Measurements from ENCODE around the gene POLR1E. TPM values are rescaled to one million over a fixed set of nuclear protein-coding genes. Genes with fewer than 3 reads are reported as not detected.
"Not testable (repeated sequence)": the region's sequence is repeated elsewhere in the genome, so short reads cannot be mapped to it uniquely, and the experiment has no call there.

Gene POLR1E
- total RNA-seq, 1 donor from 2014 or later, result 21.9 TPM

DNA sequence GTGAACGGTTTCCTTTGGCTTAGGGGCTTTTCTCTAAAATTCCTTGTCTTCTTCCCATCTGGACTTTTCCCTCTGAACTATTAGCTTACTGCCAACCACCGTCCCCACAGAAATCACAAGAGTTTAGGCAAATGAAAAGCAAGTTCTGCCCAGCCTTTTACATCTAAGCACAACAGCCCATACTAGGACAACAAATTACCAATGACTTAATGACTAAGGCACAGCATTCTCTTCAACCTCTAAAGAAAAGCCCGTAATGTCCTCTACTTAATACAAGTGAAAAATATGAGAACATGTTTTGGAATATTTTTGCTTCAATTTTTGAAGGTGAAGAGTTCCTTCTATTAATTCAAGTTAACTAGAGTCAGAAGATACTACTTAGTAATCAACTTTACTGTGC lies 21.7 kb upstream of the POLR1E start:
- H3K27me3 Mint-ChIP-seq (ENCODE audit: unreplicated experiment), result no peaks in the 10 kb centered on the region
- H3K4me1 Mint-ChIP-seq (ENCODE audit: unreplicated experiment), result peaks cover 40% of the 10 kb centered on the region
- peak overlapping the region; percentile 90 for H3K4me3 Mint-ChIP-seq (ENCODE audit: unreplicated experiment)
- no peaks in the 10 kb centered on the region for H3K9me3 Mint-ChIP-seq (ENCODE audit: unreplicated experiment)
- DNase-seq (ENCODE audit: extremely low spot score, unreplicated experiment), result no peak
- no peak for TF ChIP-seq CTCF (IDR thresholded peaks at IDR 0.05)
- H3K36me3 Mint-ChIP-seq (ENCODE audit: unreplicated experiment), result peaks cover 7% of the 10 kb centered on the region
- H3K27ac Mint-ChIP-seq (ENCODE audit: unreplicated experiment), result peak overlapping the region; percentile 98

DNA sequence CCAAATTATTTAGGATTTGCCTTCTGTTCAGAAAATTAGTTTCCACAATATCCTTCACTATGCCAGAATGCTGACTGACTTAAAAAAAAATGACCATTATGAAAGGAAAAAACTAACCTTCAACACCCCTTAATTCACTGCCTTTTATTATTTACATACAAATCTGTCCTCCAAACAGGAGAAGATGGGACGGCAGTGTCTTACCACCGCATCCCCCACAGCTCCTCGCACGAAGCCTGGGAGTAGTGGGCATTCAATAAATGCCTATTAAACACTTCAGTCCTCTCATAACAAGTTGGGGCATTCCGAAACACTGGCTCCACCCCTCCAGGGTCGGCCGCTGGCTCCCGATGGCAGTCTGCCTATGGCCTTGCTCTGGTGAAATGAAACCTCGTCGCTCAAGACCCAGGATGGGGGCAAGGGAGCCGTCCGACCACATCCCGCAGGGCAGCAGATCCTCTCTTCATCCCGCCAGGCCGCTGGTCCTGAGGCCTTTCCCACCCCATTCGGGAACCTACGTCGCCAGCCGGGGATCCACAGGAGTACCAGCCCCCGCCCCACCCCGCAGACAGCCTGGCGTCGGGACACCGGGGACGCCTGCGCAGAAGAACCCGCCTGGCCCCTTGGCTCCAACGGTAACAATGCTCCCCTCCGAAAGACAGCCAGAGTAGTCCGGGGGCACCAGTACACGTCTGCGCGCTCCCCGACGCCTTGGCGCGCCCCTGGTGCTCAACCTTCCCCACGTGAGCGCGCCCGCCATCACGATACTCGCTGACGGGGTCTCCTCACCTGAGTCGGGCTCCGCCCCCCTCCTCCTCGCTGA lies 21.1 kb upstream of the POLR1E start:
- peaks cover 38% of the 10 kb centered on the region for H3K4me1 Mint-ChIP-seq (ENCODE audit: unreplicated experiment)
- H3K27me3 Mint-ChIP-seq (ENCODE audit: unreplicated experiment), result no peaks in the 10 kb centered on the region
- H3K4me3 Mint-ChIP-seq (ENCODE audit: unreplicated experiment), result peak overlapping the region; percentile 90
- no peak for TF ChIP-seq CTCF (IDR thresholded peaks at IDR 0.05)
- peak overlapping the region; percentile 98 for H3K27ac Mint-ChIP-seq (ENCODE audit: unreplicated experiment)
- H3K9me3 Mint-ChIP-seq (ENCODE audit: unreplicated experiment), result no peaks in the 10 kb centered on the region
- peak; percentile 91 for DNase-seq (ENCODE audit: extremely low spot score, unreplicated experiment)
- peaks cover 7% of the 10 kb centered on the region for H3K36me3 Mint-ChIP-seq (ENCODE audit: unreplicated experiment)

GRCh38 chr9:37465249-37466036 lies 20.3 kb upstream of the POLR1E start, which contains the start of gene ZBTB5:
Gene ZBTB5 (minus strand): TSS chr9:37465450. CDS start chr9:37442551, 22,899 bp downstream.
- peaks cover 38% of the 10 kb centered on the region for H3K4me1 Mint-ChIP-seq (ENCODE audit: unreplicated experiment)
- peak; percentile 100 for DNase-seq (ENCODE audit: extremely low spot score, unreplicated experiment)
- H3K27ac Mint-ChIP-seq (ENCODE audit: unreplicated experiment), result peak within 1 kb of the TSS; percentile 98
- H3K36me3 Mint-ChIP-seq (ENCODE audit: unreplicated experiment), result peaks cover 7% of the 10 kb centered on the region
- no peak for TF ChIP-seq CTCF (IDR thresholded peaks at IDR 0.05)
- no peaks in the 10 kb centered on the region for H3K9me3 Mint-ChIP-seq (ENCODE audit: unreplicated experiment)
- H3K4me3 Mint-ChIP-seq (ENCODE audit: unreplicated experiment), result peak within 1 kb of the TSS; percentile 90
- H3K27me3 Mint-ChIP-seq (ENCODE audit: unreplicated experiment), result no peaks in the 10 kb centered on the region

GRCh38 chr9:37466037-37466709 lies 19.6 kb upstream of the POLR1E start:
- DNase-seq (ENCODE audit: extremely low spot score, unreplicated experiment), result peak; percentile 94
- peak overlapping the region; percentile 90 for H3K4me3 Mint-ChIP-seq (ENCODE audit: unreplicated experiment)
- peaks cover 35% of the 10 kb centered on the region for H3K4me1 Mint-ChIP-seq (ENCODE audit: unreplicated experiment)
- peaks cover 5% of the 10 kb centered on the region for H3K36me3 Mint-ChIP-seq (ENCODE audit: unreplicated experiment)
- no peak for TF ChIP-seq CTCF (IDR thresholded peaks at IDR 0.05)
- peak overlapping the region; percentile 98 for H3K27ac Mint-ChIP-seq (ENCODE audit: unreplicated experiment)
- no peaks in the 10 kb centered on the region for H3K27me3 Mint-ChIP-seq (ENCODE audit: unreplicated experiment)
- H3K9me3 Mint-ChIP-seq (ENCODE audit: unreplicated experiment), result no peaks in the 10 kb centered on the region

DNA sequence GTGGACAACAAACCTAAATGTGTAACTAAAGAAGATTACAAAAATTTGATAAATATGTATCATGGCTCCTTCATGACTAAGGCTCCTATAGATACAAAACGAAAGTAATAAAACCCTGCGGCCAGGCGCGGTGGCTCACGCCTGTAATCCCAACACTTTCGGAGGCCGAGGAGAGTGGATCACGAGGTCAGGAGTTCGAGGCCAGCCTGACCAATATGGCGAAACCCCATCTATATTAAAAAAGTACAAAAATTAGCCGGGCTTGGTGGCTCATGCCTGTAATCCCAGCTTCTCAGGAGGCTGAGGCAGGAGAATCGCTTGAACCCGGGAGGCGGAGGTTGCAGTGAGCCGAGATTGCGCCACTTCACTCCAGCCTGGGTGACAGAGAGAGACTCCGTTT lies 18.2 kb upstream of the POLR1E start:
- H3K9me3 Mint-ChIP-seq (ENCODE audit: unreplicated experiment); H3K27ac Mint-ChIP-seq (ENCODE audit: unreplicated experiment); H3K4me3 Mint-ChIP-seq (ENCODE audit: unreplicated experiment); H3K27me3 Mint-ChIP-seq (ENCODE audit: unreplicated experiment); H3K36me3 Mint-ChIP-seq (ENCODE audit: unreplicated experiment); DNase-seq (ENCODE audit: extremely low spot score, unreplicated experiment): not testable (repeated sequence)
- peaks cover 41% of the 10 kb centered on the region for H3K4me1 Mint-ChIP-seq (ENCODE audit: unreplicated experiment)
